Measurements from ENCODE around the gene SECISBP2L. TPM values are rescaled to one million over a fixed set of nuclear protein-coding genes. Genes with fewer than 3 reads are reported as not detected.

SECISBP2L gene
- total and polyA plus RNA-seq, 2 experiments from 2014 or later = 18.6 to 28.3 TPM

DNA sequence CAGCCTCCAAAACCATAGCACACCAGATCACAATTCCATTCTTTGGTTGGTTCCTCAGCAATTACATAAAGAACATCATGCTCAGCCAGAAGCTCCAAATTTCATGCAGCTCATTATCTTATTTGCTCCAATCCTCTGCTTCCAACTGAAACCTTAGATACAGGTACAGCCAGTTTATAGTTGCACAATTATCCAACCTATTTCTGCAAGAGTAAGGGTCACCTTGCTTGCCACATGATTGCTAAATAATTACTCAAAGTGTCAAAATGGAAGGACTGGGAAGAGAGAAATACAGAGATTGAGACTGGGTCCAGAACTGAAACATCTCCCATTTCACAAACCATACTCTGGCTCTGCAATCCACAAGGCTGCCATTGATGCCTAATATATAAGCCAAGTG is 59.1 kb downstream of the SECISBP2L start (continued):
- TF ChIP-seq EZH2phosphoT487 (IDR thresholded peaks at IDR 0.05; ENCODE audit: unreplicated experiment) (no peak), STAT1 (IDR thresholded peaks at IDR 0.05; ENCODE audit: unreplicated experiment) (no peak), ZNF331 (CRISPR knock-in tag; IDR thresholded peaks at IDR 0.05; ENCODE audit: low read depth) (no peak), NANOG (IDR thresholded peaks at IDR 0.05; ENCODE audit: borderline replicate concordance) (no peak)

DNA sequence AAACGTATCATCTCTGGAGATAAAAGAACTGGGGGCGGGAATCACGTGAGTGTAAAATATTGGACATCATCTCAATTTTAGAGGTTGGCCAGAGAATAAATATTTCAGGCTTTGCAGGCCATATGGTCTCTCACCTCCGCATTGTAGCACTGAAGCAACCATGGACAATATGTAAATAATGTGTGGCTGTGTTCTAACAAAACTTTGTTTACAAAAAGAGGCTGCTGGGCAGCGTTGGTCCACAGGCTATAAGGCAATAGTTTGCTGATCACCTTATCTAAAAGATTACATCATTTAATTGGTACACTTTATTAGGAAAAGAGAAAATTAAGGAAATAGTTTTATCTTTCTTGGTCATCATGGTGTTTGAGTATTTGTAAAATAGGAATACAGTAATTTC is 60.0 kb downstream of the SECISBP2L start:
- H3K4me3 ChIP-seq = no peak overlapping the region
- Mint-ChIP-seq H3K36me3 (ENCODE audit: low read depth) (no peaks in the 10 kb centered on the region; the same call in 2 of the 3 replicates), H3K27me3 (ENCODE audit: insufficient read depth, low read depth, poor library complexity) (no peaks in the 10 kb centered on the region), H3K4me3 (no peak overlapping the region), H3K27ac (no peak overlapping the region), H3K4me1 (peaks cover 15% of the 10 kb centered on the region), H3K9me3 (no peaks in the 10 kb centered on the region)
- H3K79me2 ChIP-seq (replicated peaks; ENCODE audit: insufficient read depth) = no peaks in the 10 kb centered on the region
- no peaks in the 10 kb centered on the region for H4K20me1 ChIP-seq (replicated peaks; ENCODE audit: insufficient read depth)
- no peak overlapping the region for H3K4me2 ChIP-seq
- DNase-seq (ENCODE audit: low spot score) (no peak), ATAC-seq (no peak)
- no peak overlapping the region for H2AFZ ChIP-seq
- H3K27me3 ChIP-seq (ENCODE audit: insufficient read depth) = no peaks in the 10 kb centered on the region
- peaks cover 14% of the 10 kb centered on the region for H3K4me1 ChIP-seq (ENCODE audit: insufficient read depth)
- TF ChIP-seq STAT1 (IDR thresholded peaks at IDR 0.05; ENCODE audit: unreplicated experiment) = no peak
- TF ChIP-seq JUNB (IDR thresholded peaks at IDR 0.05; ENCODE audit: unreplicated experiment) = no peak
- no peak for TF ChIP-seq POLR2AphosphoS5 (IDR thresholded peaks at IDR 0.05; ENCODE audit: low read depth)
- TF ChIP-seq, protein P1, sequence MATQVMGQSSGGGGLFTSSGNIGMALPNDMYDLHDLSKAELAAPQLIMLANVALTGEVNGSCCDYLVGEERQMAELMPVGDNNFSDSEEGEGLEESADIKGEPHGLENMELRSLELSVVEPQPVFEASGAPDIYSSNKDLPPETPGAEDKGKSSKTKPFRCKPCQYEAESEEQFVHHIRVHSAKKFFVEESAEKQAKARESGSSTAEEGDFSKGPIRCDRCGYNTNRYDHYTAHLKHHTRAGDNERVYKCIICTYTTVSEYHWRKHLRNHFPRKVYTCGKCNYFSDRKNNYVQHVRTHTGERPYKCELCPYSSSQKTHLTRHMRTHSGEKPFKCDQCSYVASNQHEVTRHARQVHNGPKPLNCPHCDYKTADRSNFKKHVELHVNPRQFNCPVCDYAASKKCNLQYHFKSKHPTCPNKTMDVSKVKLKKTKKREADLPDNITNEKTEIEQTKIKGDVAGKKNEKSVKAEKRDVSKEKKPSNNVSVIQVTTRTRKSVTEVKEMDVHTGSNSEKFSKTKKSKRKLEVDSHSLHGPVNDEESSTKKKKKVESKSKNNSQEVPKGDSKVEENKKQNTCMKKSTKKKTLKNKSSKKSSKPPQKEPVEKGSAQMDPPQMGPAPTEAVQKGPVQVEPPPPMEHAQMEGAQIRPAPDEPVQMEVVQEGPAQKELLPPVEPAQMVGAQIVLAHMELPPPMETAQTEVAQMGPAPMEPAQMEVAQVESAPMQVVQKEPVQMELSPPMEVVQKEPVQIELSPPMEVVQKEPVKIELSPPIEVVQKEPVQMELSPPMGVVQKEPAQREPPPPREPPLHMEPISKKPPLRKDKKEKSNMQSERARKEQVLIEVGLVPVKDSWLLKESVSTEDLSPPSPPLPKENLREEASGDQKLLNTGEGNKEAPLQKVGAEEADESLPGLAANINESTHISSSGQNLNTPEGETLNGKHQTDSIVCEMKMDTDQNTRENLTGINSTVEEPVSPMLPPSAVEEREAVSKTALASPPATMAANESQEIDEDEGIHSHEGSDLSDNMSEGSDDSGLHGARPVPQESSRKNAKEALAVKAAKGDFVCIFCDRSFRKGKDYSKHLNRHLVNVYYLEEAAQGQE (IDR thresholded peaks at IDR 0.05; ENCODE audit: unreplicated experiment) = no peak
- TF ChIP-seq, protein P2, sequence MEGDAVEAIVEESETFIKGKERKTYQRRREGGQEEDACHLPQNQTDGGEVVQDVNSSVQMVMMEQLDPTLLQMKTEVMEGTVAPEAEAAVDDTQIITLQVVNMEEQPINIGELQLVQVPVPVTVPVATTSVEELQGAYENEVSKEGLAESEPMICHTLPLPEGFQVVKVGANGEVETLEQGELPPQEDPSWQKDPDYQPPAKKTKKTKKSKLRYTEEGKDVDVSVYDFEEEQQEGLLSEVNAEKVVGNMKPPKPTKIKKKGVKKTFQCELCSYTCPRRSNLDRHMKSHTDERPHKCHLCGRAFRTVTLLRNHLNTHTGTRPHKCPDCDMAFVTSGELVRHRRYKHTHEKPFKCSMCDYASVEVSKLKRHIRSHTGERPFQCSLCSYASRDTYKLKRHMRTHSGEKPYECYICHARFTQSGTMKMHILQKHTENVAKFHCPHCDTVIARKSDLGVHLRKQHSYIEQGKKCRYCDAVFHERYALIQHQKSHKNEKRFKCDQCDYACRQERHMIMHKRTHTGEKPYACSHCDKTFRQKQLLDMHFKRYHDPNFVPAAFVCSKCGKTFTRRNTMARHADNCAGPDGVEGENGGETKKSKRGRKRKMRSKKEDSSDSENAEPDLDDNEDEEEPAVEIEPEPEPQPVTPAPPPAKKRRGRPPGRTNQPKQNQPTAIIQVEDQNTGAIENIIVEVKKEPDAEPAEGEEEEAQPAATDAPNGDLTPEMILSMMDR (conservative IDR thresholded peaks at IDR 0.05; ENCODE audit: low read depth in 2 of 2) = no peak
- TF ChIP-seq ZNF114 (CRISPR knock-in tag; IDR thresholded peaks at IDR 0.05) = no peak
- no peak for TF ChIP-seq ZNF331 (CRISPR knock-in tag; IDR thresholded peaks at IDR 0.05; ENCODE audit: low read depth)
- no peak for TF ChIP-seq NANOG (IDR thresholded peaks at IDR 0.05; ENCODE audit: borderline replicate concordance)
- TF ChIP-seq EZH2 (IDR thresholded peaks at IDR 0.05; ENCODE audit: low read depth, unreplicated experiment) = no peak
- TF ChIP-seq EZH2phosphoT487 (IDR thresholded peaks at IDR 0.05; ENCODE audit: unreplicated experiment) = no peak
- TF ChIP-seq, protein P3, sequence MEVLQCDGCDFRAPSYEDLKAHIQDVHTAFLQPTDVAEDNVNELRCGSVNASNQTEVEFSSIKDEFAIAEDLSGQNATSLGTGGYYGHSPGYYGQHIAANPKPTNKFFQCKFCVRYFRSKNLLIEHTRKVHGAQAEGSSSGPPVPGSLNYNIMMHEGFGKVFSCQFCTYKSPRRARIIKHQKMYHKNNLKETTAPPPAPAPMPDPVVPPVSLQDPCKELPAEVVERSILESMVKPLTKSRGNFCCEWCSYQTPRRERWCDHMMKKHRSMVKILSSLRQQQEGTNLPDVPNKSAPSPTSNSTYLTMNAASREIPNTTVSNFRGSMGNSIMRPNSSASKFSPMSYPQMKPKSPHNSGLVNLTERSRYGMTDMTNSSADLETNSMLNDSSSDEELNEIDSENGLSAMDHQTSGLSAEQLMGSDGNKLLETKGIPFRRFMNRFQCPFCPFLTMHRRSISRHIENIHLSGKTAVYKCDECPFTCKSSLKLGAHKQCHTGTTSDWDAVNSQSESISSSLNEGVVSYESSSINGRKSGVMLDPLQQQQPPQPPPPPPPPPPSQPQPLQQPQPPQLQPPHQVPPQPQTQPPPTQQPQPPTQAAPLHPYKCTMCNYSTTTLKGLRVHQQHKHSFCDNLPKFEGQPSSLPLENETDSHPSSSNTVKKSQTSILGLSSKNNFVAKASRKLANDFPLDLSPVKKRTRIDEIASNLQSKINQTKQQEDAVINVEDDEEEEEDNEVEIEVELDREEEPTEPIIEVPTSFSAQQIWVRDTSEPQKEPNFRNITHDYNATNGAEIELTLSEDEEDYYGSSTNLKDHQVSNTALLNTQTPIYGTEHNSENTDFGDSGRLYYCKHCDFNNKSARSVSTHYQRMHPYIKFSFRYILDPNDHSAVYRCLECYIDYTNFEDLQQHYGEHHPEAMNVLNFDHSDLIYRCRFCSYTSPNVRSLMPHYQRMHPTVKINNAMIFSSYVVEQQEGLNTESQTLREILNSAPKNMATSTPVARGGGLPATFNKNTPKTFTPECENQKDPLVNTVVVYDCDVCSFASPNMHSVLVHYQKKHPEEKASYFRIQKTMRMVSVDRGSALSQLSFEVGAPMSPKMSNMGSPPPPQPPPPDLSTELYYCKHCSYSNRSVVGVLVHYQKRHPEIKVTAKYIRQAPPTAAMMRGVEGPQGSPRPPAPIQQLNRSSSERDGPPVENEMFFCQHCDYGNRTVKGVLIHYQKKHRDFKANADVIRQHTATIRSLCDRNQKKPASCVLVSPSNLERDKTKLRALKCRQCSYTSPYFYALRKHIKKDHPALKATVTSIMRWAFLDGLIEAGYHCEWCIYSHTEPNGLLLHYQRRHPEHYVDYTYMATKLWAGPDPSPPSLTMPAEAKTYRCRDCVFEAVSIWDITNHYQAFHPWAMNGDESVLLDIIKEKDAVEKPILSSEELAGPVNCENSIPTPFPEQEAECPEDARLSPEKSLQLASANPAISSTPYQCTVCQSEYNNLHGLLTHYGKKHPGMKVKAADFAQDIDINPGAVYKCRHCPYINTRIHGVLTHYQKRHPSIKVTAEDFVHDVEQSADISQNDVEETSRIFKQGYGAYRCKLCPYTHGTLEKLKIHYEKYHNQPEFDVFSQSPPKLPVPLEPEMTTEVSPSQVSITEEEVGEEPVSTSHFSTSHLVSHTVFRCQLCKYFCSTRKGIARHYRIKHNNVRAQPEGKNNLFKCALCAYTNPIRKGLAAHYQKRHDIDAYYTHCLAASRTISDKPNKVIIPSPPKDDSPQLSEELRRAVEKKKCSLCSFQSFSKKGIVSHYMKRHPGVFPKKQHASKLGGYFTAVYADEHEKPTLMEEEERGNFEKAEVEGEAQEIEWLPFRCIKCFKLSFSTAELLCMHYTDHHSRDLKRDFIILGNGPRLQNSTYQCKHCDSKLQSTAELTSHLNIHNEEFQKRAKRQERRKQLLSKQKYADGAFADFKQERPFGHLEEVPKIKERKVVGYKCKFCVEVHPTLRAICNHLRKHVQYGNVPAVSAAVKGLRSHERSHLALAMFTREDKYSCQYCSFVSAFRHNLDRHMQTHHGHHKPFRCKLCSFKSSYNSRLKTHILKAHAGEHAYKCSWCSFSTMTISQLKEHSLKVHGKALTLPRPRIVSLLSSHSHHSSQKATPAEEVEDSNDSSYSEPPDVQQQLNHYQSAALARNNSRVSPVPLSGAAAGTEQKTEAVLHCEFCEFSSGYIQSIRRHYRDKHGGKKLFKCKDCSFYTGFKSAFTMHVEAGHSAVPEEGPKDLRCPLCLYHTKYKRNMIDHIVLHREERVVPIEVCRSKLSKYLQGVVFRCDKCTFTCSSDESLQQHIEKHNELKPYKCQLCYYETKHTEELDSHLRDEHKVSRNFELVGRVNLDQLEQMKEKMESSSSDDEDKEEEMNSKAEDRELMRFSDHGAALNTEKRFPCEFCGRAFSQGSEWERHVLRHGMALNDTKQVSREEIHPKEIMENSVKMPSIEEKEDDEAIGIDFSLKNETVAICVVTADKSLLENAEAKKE (CRISPR knock-in tag; IDR thresholded peaks at IDR 0.05) = no peak
- TF ChIP-seq, protein P4, sequence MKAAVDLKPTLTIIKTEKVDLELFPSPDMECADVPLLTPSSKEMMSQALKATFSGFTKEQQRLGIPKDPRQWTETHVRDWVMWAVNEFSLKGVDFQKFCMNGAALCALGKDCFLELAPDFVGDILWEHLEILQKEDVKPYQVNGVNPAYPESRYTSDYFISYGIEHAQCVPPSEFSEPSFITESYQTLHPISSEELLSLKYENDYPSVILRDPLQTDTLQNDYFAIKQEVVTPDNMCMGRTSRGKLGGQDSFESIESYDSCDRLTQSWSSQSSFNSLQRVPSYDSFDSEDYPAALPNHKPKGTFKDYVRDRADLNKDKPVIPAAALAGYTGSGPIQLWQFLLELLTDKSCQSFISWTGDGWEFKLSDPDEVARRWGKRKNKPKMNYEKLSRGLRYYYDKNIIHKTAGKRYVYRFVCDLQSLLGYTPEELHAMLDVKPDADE (IDR thresholded peaks at IDR 0.05) = no peak
- H3K36me3 ChIP-seq (ENCODE audit: insufficient read depth) = no peaks in the 10 kb centered on the region
- no peaks in the 10 kb centered on the region for H3F3A ChIP-seq (replicated peaks; ENCODE audit: low read depth)
- no peak overlapping the region for H3K27ac ChIP-seq (ENCODE audit: low read depth)
- no peaks in the 10 kb centered on the region for H3K9me2 ChIP-seq (ENCODE audit: insufficient read depth)
